Type B pancreatic cell (in vitro differentiated cells): ENCODE results near the gene MCC. TPM values are rescaled to one million over a fixed set of nuclear protein-coding genes. Genes with fewer than 3 reads are reported as not detected.

Experiments used
- DNase-seq: peaks from one replicate; pipeline ENCODE4 v3.0.0; 2021; ENCODE audit warnings: mixed read lengths; ENCODE audit not compliant: unreplicated experiment; ENCODE audit errors: extremely low spot score
- H3K27ac Mint-ChIP-seq: 2 replicates; pipeline ENCODE4 v1.8.0; 2021; ENCODE audit warnings: mild to moderate bottlenecking, mixed read lengths
- H3K27me3 Mint-ChIP-seq: 2 replicates; pipeline ENCODE4 v1.8.0; 2021; ENCODE audit warnings: mixed read lengths
- H3K36me3 Mint-ChIP-seq: 2 replicates; pipeline ENCODE4 v1.8.0; 2021; ENCODE audit warnings: mixed read lengths
- H3K4me1 Mint-ChIP-seq: one replicate; pipeline ENCODE4 v1.8.0; 2021; ENCODE audit warnings: mixed read lengths; ENCODE audit not compliant: unreplicated experiment
- H3K4me3 Mint-ChIP-seq: 2 replicates; pipeline ENCODE4 v1.8.0; 2021; ENCODE audit warnings: mild to moderate bottlenecking, mixed read lengths
- H3K9me3 Mint-ChIP-seq: 2 replicates; pipeline ENCODE4 v1.8.0; 2021; ENCODE audit warnings: mixed read lengths
- total RNA-seq: library from RNA; stranded (reverse); gene quantifications from 2 replicates; pipeline ENCODE4 v1.2.1, GENCODE V29; 2021; ENCODE audit warnings: low replicate concordance
- TF ChIP-seq, protein P1 (sequence below): fragments of 200-600 bp; sonication (generic); conservative IDR thresholded peaks from 2 replicates; pipeline ENCODE4 v1.5.0; 2021; ENCODE audit warnings: antibody characterized with exemption, mild to moderate bottlenecking

Gene MCC
- total RNA-seq, 1 donor from 2014 or later = 24.0 TPM

DNA sequence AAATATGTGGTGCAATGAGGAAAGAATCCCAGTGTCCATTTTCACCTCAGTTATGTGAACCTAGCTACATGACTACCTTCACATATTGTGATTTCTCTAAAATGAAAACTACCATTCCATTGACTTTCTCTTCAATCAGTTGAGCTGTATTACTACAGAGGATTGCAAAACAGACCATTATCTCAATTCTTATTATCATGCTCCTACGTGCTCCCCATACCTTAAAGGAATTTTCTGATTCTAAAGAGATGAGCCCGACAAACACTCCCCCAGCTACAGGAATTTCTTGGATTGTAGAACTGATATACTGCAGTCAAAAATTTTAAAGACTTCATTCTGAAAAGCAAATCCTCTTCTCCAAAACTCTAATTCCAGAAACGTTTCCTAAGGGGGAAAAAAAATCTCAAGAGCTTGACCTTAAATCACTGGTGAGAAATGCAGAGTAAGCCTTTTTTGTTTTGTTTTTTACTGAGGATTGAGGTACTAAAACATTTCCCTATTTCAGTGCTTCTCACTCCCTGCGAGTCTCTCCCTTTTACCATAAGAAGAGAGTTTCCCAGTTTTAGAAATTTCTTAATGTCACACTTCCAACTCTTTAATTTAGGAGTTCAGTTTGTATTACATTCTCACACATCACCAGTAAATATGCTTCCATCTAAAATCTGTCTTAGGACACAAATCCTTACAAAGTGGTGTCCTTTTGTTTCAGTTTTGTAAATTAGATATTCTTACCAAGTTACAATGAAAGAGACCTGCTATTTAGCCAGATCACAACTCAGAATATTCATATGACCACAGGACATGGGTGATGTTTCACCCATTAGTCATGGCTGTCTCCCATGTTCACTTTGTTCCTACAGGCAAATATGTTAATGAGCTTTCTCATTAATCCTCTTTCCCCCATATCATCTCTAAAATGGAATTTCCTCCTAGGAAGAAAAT is 257.3 kb downstream of the MCC start:
- Mint-ChIP-seq H3K36me3 (no peaks in the 10 kb centered on the region), H3K4me3 (no peak overlapping the region), H3K27ac (no peak overlapping the region), H3K9me3 (no peaks in the 10 kb centered on the region), H3K4me1 (peaks cover 32% of the 10 kb centered on the region), H3K27me3 (no peaks in the 10 kb centered on the region)
- TF ChIP-seq, protein P1, sequence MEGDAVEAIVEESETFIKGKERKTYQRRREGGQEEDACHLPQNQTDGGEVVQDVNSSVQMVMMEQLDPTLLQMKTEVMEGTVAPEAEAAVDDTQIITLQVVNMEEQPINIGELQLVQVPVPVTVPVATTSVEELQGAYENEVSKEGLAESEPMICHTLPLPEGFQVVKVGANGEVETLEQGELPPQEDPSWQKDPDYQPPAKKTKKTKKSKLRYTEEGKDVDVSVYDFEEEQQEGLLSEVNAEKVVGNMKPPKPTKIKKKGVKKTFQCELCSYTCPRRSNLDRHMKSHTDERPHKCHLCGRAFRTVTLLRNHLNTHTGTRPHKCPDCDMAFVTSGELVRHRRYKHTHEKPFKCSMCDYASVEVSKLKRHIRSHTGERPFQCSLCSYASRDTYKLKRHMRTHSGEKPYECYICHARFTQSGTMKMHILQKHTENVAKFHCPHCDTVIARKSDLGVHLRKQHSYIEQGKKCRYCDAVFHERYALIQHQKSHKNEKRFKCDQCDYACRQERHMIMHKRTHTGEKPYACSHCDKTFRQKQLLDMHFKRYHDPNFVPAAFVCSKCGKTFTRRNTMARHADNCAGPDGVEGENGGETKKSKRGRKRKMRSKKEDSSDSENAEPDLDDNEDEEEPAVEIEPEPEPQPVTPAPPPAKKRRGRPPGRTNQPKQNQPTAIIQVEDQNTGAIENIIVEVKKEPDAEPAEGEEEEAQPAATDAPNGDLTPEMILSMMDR = no peak
- no peak for DNase-seq

DNA sequence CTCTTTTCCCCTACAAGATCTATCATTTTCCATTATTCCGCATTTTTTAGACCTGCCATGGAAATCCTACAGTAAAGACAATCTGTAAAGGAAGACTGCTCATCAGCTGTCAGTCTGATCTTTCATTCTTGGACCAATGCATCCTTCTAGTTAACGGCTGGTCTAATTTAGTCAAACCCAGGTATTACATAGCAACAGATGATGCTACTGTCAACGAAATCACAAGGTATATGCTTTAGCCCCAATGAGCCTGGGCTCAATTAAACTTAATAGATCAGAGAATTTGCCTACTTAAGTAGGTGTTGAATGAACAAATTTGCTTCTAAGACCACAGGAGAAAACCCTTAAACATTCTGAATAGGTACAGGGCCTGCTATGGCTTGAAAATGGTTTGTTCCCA is 260.5 kb downstream of the MCC start:
- DNase-seq = no peak
- H3K36me3 Mint-ChIP-seq = peaks cover 6% of the 10 kb centered on the region
- no peak overlapping the region for H3K27ac Mint-ChIP-seq
- no peak overlapping the region for H3K4me3 Mint-ChIP-seq
- TF ChIP-seq, protein P1 = no peak
- H3K9me3 Mint-ChIP-seq = peaks cover 5% of the 10 kb centered on the region
- H3K27me3 Mint-ChIP-seq = no peaks in the 10 kb centered on the region
- peaks cover 43% of the 10 kb centered on the region for H3K4me1 Mint-ChIP-seq

DNA sequence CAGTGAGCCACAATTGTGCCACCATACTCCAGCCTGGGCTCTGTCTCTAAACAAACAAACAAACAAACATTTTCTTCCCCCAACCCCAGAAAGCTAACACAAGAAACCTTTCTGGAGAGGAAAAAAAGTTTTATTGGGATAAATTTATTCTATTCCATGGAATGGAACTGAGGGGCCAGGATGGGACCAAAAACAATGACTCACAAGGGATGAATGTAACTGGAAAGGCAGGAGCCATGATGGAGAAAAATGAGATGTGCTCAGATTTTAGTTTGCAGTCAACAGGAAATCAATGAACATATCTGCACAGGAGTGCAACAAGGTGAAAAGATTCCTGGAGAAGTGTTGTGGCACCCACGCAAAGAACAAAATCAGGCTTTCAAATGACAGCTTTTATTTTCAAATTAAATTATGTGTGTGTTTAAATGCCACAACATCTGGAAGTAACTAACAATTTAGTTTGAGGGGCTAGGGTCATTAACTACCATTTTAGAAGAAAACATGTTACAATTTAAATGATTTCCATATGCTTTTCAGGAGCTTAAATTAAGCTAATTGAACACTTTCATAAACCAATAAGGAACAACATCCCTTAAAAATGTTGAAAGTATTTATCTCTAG is 262.0 kb downstream of the MCC start:
- Mint-ChIP-seq H3K9me3 (peaks cover 5% of the 10 kb centered on the region), H3K4me3 (no peak overlapping the region), H3K27me3 (no peaks in the 10 kb centered on the region), H3K27ac (no peak overlapping the region), H3K4me1 (peaks cover 37% of the 10 kb centered on the region), H3K36me3 (peaks cover 9% of the 10 kb centered on the region)
- TF ChIP-seq, protein P1 = no peak
- DNase-seq = no peak

DNA sequence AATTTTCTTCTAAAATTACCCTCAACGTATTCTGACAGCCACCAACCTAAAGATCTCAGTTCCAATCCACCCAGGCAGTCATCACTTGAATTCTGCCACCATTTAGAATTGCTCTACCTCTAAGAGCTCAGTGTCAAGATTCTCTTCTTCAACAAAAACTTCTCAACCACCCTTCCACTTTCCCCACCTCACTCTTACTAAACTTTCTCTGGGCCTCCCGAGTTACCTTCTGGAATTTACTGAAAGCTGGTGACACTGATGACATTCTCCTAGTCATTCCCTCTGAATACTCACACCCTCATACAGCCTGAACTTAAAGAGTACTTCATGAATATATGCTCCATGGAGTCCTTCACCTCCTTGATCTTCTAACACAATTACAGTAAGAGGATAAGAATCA is 263.0 kb downstream of the MCC start:
- Mint-ChIP-seq H3K27ac (no peak overlapping the region), H3K4me3 (no peak overlapping the region), H3K27me3 (no peaks in the 10 kb centered on the region), H3K9me3 (peaks cover 5% of the 10 kb centered on the region), H3K4me1 (peaks cover 31% of the 10 kb centered on the region), H3K36me3 (peaks cover 9% of the 10 kb centered on the region)
- TF ChIP-seq, protein P1 = no peak
- DNase-seq = no peak

DNA sequence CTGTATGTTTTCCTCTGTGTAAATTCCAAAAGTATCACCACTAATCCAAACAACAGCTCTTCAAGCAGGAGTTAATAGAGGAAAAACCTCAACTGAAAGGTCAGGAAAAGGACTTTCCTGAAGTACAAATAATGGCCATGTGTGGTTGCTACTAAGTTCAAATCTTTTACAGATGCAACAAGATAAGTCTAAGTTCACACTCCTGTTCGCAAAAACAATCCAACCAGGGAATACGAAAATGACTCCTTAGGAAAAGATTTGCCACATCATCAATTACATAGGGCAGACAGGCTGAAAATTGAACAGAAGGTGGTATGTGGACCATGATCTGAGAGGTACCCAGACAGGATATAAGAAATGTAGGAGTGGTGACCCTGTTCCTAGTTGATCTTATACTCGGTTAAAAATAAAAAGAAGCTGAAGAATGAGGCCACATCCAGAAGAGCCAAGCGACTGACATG is 263.6 kb downstream of the MCC start:
- Mint-ChIP-seq H3K4me1 (peaks cover 33% of the 10 kb centered on the region), H3K4me3 (no peak overlapping the region), H3K27ac (no peak overlapping the region), H3K9me3 (peaks cover 5% of the 10 kb centered on the region), H3K27me3 (no peaks in the 10 kb centered on the region), H3K36me3 (peaks cover 9% of the 10 kb centered on the region)
- no peak for DNase-seq
- TF ChIP-seq, protein P1 = no peak
